ENCODE data around the gene TRPM3. TPM values are rescaled to one million over a fixed set of nuclear protein-coding genes. Genes with fewer than 3 reads are reported as not detected.
A peak's percentile ranks its signal among the peaks of the same experiment; 100 is the strongest.

Gene TRPM3
- total and polyA plus RNA-seq, 12 donors, result 0.27 to 5.3 (median 1.8) TPM

- Histone ChIP-seq H3K36me3 (replicated peaks in 1 of 2) (no peaks in the 10 kb centered on the region), H3K4me3 (no peak overlapping the region), H3K27me3 (no peaks in the 10 kb centered on the region), H3K4me1 (replicated peaks in 1 of 2) (peaks cover 20 to 78% of the 10 kb centered on the region in 2 donors), H3K27ac (peak overlapping the region in 3 of 5 donors; percentile 4 to 82 (median 54)), H3K9me3 (replicated peaks in 1 of 3) (no peaks in the 10 kb centered on the region)
- TF ChIP-seq CTCF (IDR thresholded peaks at IDR 0.05), result no peak
- no peak for TF ChIP-seq POLR2A (IDR thresholded peaks at IDR 0.05)
- intact Hi-C loops (cut with DNase I), result loop anchor here (5.0 to 10.0 kb wide), 3 partner anchors 114 to 144 kb away; no protein-coding TSS in a partner anchor
- DNase-seq, result peak in 3 of 7 donors; percentile 36 to 73 (median 58)
- 7 to 34% (median 29%) methylated on average over 3 of the region's 3 CpGs for WGBS, 4 donors
Observed at GRCh38 chr9:70488793-70489105, 632.7 kb downstream of the TRPM3 start.

- TF ChIP-seq POLR2A (IDR thresholded peaks at IDR 0.05), result no peak
- no peak for TF ChIP-seq CTCF (IDR thresholded peaks at IDR 0.05)
- Histone ChIP-seq H3K4me1 (replicated peaks in 1 of 2) (peaks cover 20 to 77% of the 10 kb centered on the region in 2 donors), H3K9me3 (replicated peaks in 1 of 3) (no peaks in the 10 kb centered on the region), H3K4me3 (no peak overlapping the region), H3K27ac (peak overlapping the region in 3 of 5 donors; percentile 7 to 82 (median 54)), H3K27me3 (no peaks in the 10 kb centered on the region), H3K36me3 (replicated peaks in 1 of 2) (no peaks in the 10 kb centered on the region)
- DNase-seq, result no peak
- intact Hi-C loops (cut with DNase I), result loop anchor here (5.0 to 10.0 kb wide), 3 partner anchors 114 to 143 kb away; no protein-coding TSS in a partner anchor
- 71 to 80% (median 77%) methylated on average over 6 of the region's 6 CpGs for WGBS, 4 donors
Observed at GRCh38 chr9:70488098-70488792, 633.2 kb downstream of the TRPM3 start.

- no peak for DNase-seq
- Histone ChIP-seq H3K27me3 (no peaks in the 10 kb centered on the region), H3K36me3 (replicated peaks in 1 of 2) (no peaks in the 10 kb centered on the region), H3K9me3 (replicated peaks in 1 of 3) (no peaks in the 10 kb centered on the region), H3K27ac (peak overlapping the region; percentile 48 to 90 (median 82)), H3K4me1 (replicated peaks in 1 of 2) (peaks cover 11 to 73% of the 10 kb centered on the region in 2 donors), H3K4me3 (no peak overlapping the region)
- TF ChIP-seq CTCF (IDR thresholded peaks at IDR 0.05) (no peak), POLR2A (IDR thresholded peaks at IDR 0.05) (no peak)
- intact Hi-C loops (cut with DNase I), result loop anchor here (5.0 to 10.0 kb wide), 3 partner anchors 116 to 141 kb away; no protein-coding TSS in a partner anchor
- 67 to 73% (median 70%) methylated on average over 3 of the region's 3 CpGs for WGBS, 4 donors
Observed at GRCh38 chr9:70486127-70486526, 635.3 kb downstream of the TRPM3 start.

GRCh38 chr9:70485273-70485858, 636.1 kb downstream of the TRPM3 start:
- peaks cover 11 to 74% of the 10 kb centered on the region in 2 donors for H3K4me1 ChIP-seq (replicated peaks in 1 of 2)
- H3K27ac ChIP-seq, result peak overlapping the region; percentile 48 to 90 (median 82)
- no peaks in the 10 kb centered on the region for H3K9me3 ChIP-seq (replicated peaks in 1 of 3)
- intact Hi-C loops (cut with DNase I), result loop anchor here (5.0 to 10.0 kb wide), 3 partner anchors 117 to 141 kb away; no protein-coding TSS in a partner anchor
- peak; percentile 29 to 88 (median 56) for DNase-seq
- WGBS, 4 donors, result 55 to 69% (median 59%) methylated on average over 5 of the region's 5 CpGs
- H3K36me3 ChIP-seq (replicated peaks in 1 of 2), result no peaks in the 10 kb centered on the region
- no peaks in the 10 kb centered on the region for H3K27me3 ChIP-seq
- TF ChIP-seq POLR2A (IDR thresholded peaks at IDR 0.05), result no peak
- no peak for TF ChIP-seq CTCF (IDR thresholded peaks at IDR 0.05)
- H3K4me3 ChIP-seq, result no peak overlapping the region

All from adrenal gland (tissue), 12 donors.